GM19324 (cell line): ENCODE measurements around the gene DDX39A.

Experiments used
- ATAC-seq: cut with Tn5 transposase; IDR thresholded peaks from one replicate; pipeline ENCODE4 v1.9.1; 2021; ENCODE audit warnings: mild to moderate bottlenecking, moderate library complexity; ENCODE audit not compliant: unreplicated experiment, low FRiP score

DDX39A gene

GRCh38 chr19:14435320-14436050 lies 16.3 kb upstream of the DDX39A start:
- ATAC-seq, result no peak

GRCh38 chr19:14434543-14435319 lies 15.6 kb upstream of the DDX39A start:
- ATAC-seq, result no peak

- no peak for ATAC-seq
Observed at GRCh38 chr19:14433554-14434501, 14.7 kb upstream of the DDX39A start.

- ATAC-seq, result no peak
Observed at GRCh38 chr19:14432791-14433553, 13.8 kb upstream of the DDX39A start, which contains the start of gene PKN1. PKN1 (plus strand) TSS chr19:14433306; CDS start chr19:14433522, 216 bp downstream.

GRCh38 chr19:14430712-14431111 lies 11.6 kb upstream of the DDX39A start:
- no peak for ATAC-seq

GRCh38 chr19:14428882-14429416 lies 9.8 kb upstream of the DDX39A start:
- ATAC-seq, result no peak

- no peak for ATAC-seq
Observed at GRCh38 chr19:14427461-14427860, 8.3 kb upstream of the DDX39A start.

- ATAC-seq, result no peak
Observed at GRCh38 chr19:14425696-14426138, 6.6 kb upstream of the DDX39A start.

- no peak for ATAC-seq
Observed at GRCh38 chr19:14418856-14419105, 360 bp downstream of the DDX39A start.

GRCh38 chr19:14416817-14417231 lies 2.3 kb downstream of the DDX39A start:
- ATAC-seq, result no peak

- no peak for ATAC-seq
Observed at GRCh38 chr19:14414926-14415690, 4.0 kb downstream of the DDX39A start.

GRCh38 chr19:14413693-14414181 lies 5.4 kb downstream of the DDX39A start:
- no peak for ATAC-seq

GRCh38 chr19:14412996-14413692 lies 6.0 kb downstream of the DDX39A start:
- ATAC-seq, result no peak

- no peak for ATAC-seq
Observed at GRCh38 chr19:14412324-14412995, 6.7 kb downstream of the DDX39A start.

GRCh38 chr19:14411938-14412245 lies 7.2 kb downstream of the DDX39A start:
- no peak for ATAC-seq

GRCh38 chr19:14411161-14411937 lies 7.8 kb downstream of the DDX39A start:
- no peak for ATAC-seq
